ENCODE measurements around the gene RANBP9.

RANBP9 gene

DNA sequence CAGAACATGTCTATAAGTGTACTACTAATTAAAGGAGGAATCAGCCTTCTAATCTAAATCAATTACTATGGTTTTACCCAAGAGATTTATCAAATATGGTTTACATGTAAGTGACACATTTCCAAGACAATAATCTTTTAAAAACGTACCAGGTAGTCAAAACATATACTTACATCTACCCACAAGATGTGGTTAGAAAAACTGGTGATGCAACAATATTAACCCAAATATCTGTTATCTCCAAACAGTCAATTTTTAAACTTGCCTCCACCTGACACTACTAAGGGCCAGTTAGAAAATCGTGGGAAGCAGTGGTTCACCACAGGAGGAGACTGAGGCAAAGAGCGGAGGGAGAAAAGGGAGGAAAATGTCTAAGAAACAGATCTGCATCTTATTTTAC lies 68.5 kb downstream of the RANBP9 start:
- DNase-seq, result no peak

DNA sequence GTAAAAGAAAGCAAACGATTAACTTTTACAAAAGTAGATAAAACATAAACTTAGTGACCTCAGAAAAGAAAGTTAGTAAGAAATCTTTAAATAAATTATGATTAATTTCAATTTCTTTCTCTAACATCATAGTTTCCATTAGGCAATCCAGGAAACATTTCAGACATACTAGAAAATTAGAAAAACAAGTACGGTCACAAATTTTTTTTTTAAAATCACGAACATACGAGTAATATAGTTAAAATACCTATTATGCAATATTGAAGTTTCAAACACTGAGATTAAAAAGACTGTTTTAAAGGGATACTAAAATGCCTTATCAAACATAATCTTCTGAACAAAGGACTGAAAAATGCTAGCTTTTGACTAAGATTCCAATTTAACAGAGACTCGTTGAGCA lies 70.3 kb downstream of the RANBP9 start:
- no peak for DNase-seq

DNA sequence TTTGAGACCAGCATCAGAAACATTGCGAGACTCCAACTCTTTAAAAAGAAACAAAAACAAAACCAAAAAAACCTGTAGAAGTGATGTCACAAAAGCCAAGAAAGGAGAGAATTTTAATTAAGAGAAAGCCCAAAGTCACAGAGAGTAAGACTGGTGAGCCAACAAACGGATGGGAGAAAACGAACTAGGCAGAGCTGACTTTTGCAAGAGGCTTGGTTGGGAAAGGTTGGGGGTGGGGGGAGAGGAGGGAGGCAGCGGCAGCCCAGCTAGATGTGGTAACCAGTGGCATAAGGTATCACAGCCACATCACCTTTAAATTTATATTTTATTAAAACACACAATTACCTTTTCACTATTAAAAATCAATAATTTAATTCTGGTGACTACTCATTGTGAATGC lies 73.0 kb downstream of the RANBP9 start:
- no peak for DNase-seq

DNA sequence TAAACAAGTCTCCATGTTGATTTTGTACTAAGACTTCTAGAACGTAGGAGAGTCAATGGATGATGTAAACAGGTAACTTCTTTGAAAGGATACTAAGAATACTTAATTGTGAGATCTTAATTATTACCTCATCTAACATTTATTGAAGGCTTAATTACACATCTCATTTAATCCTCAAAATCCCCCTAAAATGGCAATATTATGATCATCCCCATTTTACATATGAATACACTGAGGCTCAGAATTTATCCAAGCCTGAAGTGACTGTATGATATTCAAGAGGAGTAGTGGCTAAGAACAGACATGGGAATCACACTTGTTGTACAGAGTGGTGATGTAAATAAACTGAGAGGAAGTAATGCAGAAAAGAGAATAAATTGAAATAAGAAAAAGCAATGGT lies 73.6 kb downstream of the RANBP9 start:
- no peak for DNase-seq

DNA sequence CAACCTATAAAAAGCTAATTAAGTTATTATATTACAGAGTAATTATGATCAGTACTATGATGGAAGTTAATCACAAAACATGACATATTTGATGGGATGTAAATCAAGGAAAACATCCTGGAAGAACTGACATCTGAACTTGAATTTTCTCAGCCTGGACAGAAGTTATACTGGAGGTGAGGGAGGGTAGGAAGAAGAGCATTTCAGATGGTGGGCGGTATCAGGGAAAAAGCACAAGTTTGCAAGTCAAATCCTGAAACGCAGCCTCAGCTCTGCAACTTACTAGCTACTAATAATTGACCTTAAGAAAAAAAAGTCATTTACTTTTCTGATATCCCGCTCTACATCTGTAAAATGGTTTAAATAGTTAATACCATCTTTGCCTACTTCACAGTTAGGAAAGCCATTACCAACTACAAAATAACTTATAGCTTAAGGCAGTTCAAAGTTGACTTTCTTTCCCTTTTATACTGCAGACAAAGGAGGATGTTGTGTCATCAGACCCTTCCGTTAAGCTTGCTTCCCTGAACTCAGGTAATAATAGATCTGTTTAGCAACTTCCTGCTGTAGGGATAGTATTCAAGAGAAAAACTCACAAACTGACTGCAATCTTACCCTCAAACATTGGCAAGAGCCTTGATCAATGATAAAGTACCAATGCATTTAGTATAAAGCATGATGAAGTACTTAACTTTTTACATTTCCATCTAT lies 75.5 kb downstream of the RANBP9 start:
- no peak for DNase-seq

DNA sequence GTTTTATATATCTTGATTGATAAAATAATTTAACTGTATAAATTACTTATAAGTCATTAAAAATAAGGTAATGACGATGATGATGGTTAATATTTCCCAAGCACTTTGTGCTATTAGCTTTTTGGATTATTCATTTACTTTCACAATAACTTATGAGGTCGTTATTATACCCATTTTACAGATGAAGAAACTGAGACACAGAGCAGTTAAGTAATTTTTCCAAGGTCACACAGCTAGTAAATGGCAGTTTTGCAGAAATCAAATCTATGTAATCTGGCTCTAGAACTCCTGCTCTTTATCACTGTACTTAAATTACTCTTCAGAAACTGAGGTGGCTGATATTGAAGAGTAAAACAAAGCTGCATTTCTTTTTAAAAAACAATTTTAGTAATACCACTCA lies 78.3 kb downstream of the RANBP9 start:
- no peak for DNase-seq

DNA sequence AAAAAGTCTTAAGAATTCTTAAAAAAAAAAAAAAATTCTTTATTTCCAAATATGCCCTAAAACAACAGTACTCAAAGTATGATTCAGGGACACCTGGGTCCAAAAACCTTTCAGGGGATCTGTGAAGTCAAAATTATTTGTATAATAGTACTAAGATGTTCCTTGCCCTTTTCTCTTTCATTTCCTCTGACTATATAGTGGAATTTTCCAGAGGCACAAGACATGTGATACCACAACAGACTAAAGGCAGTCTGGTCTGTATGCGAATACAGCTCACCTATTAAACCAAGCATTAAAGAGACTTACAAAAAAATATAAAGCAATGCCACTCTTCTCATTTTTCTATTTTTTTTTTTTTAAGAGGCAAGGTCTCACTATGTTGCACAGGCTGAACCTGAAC lies 81.1 kb downstream of the RANBP9 start:
- DNase-seq, result no peak

DNA sequence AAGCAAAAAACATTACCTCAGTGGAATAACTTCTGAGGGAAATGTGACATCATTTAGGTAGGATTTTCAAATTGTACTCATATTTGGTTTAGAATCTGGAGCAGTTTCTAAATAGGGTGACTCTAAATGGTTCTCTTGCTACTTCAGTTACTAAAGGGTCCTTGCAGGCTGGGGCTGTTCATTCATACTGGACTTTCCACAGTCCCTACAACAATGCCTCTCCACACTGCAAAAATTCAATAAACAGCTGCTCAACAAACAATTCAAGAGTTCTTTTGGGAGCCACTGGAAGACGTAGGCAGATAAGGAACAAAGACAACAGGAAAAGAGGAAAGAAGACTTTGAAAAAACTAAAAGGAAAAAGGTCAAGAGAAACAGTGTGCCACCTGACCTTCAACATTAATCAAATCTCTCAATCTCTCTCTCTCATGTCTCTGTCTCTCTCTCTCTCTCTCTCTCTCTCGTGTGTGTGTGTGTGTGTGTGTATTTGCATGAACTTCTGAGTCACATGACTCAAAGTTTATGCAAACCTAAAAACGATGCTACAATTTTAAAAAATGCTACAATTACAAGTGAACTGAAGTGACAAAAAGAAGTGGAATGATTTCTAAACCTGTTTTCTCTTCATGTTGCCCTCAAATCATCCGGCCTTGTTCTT lies 82.0 kb downstream of the RANBP9 start:
- DNase-seq, result no peak

DNA sequence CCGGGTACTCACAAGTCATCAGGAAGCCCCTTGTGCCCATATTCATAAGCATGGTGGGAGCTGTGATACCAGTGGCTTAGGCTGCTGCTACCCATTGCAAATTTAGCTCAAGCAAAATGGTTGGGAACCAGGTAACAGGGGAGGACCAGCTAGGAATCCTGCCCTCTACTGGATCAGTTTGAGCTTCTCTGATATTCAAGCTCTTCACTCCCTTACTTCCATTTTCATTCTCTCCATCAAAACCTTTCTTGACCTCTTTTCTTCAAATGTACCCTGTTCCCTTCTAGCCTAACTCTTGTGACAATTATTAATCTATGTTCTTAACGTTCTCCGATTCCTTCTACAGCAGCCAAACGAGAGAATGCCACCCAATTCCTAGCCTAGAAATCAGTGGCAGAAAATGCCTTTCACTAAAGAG lies 86.8 kb downstream of the RANBP9 start:
- DNase-seq, result peak; percentile 81

DNA sequence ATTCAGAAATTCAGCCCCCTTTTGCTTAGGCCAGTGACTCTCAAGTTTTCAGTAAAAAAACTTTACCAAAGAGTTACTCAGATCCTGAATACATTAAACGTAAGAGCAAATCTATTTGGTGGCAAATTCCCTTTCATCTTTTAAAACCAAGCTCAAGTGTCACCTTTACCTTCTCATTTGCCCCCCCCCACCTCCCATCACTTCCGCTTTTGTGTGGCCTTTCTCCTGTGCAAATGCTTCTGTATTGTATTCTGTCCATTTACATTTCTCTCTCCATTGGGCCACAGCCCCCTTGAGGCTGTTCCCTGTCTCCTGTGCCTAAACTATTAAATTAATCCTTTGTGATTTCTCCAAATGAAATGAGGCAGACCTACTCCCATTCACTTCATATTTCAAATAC lies 94.6 kb downstream of the RANBP9 start:
- DNase-seq, result no peak

DNA sequence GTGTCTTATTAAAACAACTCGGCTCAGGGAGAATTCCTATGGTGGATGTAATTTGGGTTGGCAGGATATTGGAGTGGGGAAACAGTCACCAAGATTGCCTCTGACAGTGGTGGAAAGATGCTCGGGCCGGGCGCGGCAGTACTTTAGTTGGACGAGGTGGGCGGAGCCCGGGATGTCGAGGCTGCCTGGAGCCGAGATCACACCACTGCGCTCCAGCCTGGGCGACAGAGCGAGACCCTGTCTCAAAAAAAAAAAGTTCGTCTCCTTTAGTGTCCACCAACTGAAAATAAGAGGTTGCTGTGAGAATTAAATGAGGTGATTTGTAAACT lies 95.9 kb downstream of the RANBP9 start:
- peak; percentile 75 for DNase-seq

DNA sequence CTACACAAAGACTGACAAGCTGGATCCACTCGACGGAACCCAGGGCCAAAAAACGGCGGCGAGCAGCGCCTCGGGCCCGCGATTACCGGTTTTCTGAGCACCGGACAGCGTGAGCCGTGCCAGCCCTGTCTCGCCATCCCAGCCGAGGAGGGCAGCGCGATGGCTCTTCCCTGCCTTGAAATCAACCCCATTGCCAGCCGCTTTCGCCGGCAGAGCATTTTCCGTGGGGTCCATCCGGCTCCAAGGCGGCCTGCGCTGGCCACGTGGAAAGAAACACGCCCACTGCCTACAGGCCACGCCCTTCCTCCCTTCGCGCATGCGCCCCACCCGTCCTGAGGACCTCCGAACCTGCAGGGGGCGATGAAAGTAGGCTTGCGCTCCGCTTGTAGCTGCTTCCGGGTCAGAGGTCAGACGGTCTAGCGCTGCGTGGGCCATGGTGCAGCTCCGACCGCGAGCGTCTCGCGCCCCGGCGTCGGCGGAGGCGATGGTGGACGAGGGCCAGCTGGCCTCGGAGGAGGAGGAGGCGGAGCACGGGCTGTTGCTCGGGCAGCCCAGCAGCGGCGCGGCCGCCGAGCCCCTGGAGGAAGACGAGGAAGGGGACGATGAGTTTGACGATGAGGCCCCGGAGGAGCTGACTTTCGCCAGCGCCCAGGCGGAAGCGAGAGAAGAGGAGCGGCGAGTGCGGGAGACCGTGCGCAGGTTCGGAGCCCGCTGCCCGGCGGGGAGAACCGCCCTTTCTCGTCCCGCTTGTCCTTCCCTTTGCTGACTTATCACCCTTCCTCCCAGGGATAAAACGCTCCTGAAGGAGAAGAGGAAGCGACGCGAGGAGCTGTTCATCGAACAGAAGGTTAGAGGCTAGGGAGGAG lies 96.5 kb downstream of the RANBP9 start, which contains the start of gene NOL7:
NOL7 (plus strand) TSS at position 410 of the 866 bp plus-strand sequence; CDS start at position 434, 24 bp downstream.
- DNase-seq, result peak; percentile 99

DNA sequence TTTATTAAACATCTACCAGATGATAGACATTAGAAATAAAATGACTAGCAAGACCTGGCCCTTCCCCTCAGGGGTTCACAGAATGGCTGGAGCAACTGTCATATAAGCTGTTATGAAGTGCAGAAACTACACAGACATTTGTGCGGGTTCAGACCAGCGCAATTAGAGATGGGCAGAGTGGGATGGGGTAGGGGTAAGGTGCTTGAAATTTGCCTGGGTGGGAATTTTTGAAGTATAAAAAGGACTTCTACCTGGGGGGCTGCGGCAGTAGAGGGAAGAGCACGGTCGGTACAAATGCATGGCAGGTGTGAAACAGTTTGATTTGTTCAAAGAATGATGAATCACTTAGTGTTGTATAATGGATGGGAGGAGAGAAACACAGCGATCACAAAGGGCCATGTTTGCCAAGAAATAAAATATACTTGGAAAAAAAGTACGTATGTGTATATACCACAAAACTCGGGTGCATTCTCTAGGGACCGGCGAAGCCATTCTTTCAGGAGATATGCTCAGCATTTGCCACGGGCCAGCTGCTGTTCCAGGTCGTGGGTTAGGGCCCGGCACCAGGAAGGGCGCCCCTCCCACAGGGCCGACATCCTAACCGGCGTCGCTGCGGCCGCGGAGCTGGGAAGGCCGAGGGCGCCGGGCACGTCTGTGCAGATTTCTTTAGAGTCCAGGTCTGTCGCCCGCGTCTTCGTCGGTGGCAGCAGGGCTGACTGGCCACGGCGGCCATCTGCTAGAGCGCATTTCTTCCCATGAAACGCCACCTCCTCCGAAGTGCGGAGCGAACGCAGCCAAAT lies 97.3 kb downstream of the RANBP9 start:
- DNase-seq, result peak; percentile 55

DNA sequence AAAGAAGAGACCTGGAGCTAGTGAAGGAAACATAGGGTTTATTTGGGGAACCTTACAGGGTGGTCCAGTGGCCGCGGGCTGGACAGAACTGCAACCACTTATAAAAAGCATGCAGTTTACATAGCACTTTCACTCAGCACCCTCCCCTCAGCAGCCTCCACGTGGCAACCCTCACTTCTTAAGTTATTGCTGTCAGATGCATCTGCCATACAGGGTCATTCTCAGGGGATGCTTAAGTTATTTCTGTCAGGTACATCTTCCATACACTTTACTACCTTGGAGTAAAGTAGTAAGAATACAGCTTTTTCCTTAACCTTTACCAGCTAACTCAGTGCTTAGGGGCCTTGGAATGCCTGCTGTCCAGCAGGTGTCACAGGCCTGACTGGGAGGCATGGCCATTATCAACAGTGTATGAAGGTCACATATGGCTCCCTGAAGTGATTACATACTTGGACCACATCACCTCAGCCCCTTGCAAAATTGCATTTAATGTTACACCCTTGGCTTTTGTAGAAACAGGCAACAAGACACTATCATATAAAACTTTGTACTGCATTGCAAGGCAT lies 98.5 kb downstream of the RANBP9 start:
- DNase-seq, result no peak

DNA sequence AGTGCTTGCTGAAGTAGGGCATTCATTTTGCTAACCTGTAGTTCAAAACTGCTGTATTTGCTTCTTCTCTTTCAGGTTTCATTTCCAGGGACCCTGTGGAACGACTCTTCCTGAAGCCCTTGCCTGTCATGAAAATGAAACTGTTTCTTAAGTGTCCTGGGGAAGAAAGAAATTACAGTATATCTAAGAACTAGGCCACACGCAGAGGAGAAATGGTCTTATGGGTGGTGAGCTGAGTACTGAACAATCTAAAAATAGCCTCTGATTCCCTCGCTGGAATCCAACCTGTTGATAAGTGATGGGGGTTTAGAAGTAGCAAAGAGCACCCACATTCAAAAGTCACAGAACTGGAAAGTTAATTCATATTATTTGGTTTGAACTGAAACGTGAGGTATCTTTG lies 99.9 kb downstream of the RANBP9 start:
- DNase-seq, result peak; percentile 31

DNA sequence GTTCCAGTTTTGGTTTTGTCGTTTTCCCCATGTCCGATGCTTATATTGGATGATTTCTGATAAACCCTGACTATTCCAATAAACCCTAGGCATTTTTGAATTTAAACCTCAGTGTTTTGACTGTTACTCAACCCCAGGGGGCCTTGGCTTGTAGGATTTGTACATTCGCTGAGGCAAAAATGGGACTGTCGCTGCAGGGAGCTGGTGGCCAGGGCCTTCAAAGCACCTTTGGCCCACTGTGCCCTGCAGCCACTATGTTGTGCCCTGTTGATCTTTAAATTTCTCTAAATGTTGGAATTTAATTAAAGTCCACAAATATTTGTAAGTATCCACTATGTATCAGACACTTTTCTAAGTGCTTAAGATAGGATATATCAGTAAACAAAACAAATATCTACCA lies 106.0 kb downstream of the RANBP9 start:
- DNase-seq, result no peak

DNA sequence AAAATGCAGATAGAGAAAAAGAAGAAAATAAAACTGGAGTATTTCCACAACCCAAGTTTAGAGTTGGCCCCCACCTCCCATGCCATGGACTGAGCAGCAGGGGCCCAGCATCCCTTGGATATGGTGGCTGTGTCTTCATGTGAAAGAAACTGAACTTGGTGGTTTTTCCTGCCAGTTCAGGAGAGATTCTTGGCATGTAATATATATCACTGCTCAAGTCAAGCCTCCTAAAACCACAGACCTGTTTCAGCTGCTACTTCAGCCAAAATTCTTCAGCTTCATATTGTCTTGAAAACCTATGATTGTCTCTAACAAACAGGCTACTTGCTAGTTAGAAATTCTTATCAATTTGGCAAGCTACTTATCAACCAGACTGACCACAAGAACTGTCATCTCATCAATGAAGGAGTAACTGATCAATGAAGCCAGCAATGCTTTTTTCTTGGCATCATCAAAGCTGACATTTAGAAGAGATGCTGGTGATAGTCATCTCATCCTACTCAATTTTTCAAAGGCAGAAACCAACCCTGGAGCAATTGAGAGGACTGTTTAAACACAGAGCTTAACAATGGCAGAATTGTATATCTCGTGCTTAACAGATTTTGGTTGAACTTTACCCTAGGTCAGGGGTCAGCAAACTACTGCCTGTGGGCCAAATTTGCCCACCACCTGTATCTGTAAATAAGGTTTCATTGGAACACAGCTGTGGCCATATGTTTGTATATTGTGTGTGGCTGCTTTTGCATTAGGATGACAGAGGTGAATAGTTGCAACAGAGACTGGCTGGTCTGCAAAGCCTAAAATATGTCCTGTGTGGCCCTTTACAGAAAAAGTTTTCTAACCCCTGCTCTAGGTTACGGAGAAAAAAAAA lies 106.9 kb downstream of the RANBP9 start:
- no peak for DNase-seq

DNA sequence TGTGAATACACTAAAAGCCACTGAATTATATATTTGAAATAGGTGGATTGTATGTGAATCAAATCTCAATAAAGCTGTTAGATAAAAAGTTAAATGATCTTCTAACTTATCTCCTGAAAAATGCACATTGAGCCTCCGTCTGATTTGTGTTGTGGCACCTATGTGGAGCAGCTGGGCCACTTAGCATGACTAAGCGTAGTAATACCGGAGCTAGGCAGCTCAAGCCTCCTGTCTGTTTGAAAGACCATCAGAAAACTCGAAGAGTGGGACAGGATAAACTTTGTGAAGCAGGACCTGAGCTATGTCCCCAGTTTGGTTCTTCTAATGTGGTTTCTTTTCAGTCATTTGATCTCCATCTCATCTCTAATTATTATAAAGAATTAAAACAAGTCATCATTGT lies 107.5 kb downstream of the RANBP9 start:
- no peak for DNase-seq

DNA sequence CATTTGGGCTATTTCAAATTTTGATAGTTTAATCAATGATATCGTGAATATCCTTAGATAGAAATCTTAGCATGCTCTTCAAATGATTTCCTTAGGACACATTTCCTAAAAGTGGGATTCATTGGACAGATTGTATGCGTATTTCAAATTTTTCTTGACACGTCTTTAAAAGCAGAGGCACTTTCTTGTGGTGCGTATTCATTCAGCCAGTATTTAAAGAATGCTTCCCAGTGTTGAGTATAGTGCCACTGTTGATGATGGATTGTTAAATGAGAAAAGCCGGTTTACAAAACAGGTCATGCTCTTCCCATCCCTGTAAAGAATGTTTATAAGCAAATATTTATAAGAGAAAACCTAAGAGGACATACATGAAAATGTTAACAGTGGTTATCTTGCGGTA lies 111.6 kb downstream of the RANBP9 start:
- DNase-seq, result no peak

DNA sequence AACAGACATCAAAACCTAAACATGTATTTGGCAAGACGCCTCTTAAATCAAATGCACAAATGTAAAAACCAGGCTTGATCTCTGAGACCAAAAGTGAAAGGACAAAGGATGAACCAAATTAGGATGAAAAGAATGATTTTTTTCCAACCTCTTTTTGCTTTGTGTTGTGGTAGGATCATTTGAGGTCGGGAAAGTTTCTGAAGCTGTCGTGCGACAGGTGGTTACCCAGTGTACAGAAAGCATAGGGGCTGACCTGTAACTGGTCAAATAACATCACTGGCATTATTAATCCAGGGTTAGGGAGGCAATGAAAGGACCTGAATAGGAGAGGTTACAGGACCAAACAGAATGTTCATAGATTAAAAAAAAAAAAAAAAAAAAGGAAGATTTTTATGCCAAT lies 114.6 kb downstream of the RANBP9 start:
- no peak for DNase-seq

DNA sequence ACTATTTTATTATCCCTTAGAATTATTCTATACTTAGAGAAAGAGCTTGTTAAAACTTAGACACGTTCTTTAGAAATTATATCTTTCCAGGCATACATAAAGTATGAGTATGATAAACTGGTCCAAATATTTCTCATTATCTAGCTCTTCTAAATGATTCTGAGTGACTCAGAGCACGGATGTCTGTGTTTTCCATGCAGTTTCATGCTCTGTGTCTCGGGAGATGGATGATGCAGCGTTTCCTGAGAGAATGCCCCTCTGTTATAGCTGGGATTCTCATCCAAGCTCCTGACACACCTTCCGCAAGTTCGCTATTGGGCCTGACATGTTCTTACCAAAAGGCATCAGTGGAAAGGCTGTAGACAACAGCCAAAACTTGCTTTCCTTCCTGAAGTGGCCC lies 117.9 kb downstream of the RANBP9 start:
- DNase-seq, result no peak

DNA sequence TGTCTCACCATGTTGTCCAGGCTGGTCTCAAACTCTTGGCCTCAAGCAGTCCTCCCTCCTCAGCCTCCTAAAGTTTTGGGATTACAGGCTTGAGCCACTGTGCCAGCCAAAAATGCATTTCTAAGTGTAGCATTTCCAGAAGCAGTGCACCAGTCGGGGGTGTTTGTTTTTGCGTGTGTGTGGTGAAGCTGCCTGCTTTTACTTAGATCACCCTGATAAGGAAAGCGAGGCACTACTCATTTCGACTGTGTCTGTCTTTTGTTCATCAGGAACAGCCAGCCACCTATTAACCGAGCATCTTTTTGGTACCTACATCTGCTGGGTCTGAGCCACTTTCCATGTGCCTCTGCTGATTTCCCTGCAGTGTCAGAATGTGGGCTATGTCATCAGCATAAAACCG lies 118.5 kb downstream of the RANBP9 start:
- no peak for DNase-seq

All from hematopoietic multipotent progenitor cell treated with erythropoietin and hydrocortisone succinate and interleukin-3 and kit ligand, for 6 days (in vitro differentiated cells).